HG03280 (cell line): Measurements from ENCODE around the gene HNRNPUL2.

Experiments used
- ATAC-seq: cut with Tn5 transposase; IDR thresholded peaks from one replicate; pipeline ENCODE4 v1.9.1; 2021; ENCODE audit warnings: mild to moderate bottlenecking, moderate library complexity; ENCODE audit not compliant: unreplicated experiment

Gene HNRNPUL2

DNA sequence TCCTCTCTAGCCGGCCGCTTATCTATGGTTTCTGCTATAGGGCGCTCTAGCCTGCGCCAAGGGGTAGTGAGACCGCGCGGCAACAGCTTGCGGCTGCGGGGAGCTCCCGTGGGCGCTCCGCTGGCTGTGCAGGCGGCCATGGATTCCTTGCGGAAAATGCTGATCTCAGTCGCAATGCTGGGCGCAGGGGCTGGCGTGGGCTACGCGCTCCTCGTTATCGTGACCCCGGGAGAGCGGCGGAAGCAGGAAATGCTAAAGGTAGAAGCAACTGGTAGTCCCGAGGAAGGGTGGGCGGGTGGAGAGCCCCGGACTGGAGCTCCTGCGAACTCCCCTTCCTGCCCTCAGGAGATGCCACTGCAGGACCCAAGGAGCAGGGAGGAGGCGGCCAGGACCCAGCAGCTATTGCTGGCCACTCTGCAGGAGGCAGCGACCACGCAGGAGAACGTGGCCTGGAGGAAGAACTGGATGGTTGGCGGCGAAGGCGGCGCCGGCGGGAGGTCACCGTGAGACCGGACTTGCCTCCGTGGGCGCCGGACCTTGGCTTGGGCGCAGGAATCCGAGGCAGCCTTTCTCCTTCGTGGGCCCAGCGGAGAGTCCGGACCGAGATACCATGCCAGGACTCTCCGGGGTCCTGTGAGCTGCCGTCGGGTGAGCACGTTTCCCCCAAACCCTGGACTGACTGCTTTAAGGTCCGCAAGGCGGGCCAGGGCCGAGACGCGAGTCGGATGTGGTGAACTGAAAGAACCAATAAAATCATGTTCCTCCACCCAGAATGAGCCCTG, 55.5 kb downstream of the HNRNPUL2 start, which contains the start of the genes LBHD1 and UQCC3:
LBHD1 (minus strand) TSS at position 660 of the 782 bp plus-strand sequence. CDS start 2,236 bp downstream, outside the sequence.
UQCC3 (plus strand) TSS at position 66 of the 782 bp plus-strand sequence; CDS start at position 139, 73 bp downstream.
- ATAC-seq = peak; percentile 52

- peak; percentile 22 for ATAC-seq
Measured at GRCh38 chr11:62671236-62671607, 56.0 kb downstream of the HNRNPUL2 start.

DNA sequence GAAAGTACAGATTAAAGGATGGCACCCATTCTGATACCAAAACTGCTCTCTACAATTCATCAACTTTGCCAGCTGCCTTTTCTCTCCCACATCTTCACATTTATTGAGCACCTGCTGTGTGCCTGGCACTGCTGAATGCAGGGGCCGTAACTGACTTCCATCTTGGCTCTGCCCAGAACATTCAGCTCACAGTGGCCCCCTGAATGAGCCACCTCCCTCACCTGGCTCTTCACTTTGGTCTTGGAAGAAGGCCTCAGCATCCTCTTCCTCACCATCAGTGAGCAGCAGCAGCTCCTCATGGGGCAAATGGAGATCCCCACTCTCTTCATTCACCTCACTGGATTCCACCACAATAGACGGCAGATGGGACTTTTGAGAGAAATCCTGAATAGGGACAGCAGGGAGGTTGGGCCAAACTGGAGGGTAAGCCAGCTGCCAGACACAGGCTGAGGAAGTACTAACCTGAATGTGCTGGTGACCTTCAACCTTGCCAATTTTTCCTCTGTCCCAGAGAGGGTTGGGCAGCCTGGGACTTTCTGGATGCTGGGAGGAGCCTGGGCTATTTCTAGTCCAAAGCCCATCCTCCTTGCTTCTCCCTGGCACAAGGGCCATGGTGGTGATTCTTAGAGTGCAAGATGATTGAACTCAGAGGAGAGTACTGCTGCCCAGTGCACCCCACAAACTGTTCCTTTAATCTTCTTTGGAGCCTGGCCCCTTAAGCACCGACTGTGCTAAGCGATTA, 57.7 kb downstream of the HNRNPUL2 start:
- ATAC-seq = no peak

DNA sequence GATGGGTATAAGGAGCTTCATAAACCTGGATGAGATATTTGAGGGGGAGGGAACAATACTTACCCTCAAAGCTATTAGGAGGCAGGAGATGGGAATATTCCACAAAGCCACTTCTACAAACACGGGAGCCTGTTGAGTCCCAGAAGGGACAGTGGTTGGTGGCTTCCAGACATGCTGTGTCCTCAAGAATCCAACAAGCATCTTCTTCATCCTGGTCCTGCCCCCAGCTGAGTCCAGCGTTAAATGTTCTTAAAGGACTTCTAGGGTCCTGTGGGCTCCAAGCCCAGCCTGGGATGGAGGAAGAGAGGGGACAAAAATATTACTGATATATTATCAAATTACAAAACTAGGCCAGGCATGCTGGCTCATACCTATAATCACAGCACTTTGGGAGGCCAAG, 59.8 kb downstream of the HNRNPUL2 start:
- no peak for ATAC-seq

DNA sequence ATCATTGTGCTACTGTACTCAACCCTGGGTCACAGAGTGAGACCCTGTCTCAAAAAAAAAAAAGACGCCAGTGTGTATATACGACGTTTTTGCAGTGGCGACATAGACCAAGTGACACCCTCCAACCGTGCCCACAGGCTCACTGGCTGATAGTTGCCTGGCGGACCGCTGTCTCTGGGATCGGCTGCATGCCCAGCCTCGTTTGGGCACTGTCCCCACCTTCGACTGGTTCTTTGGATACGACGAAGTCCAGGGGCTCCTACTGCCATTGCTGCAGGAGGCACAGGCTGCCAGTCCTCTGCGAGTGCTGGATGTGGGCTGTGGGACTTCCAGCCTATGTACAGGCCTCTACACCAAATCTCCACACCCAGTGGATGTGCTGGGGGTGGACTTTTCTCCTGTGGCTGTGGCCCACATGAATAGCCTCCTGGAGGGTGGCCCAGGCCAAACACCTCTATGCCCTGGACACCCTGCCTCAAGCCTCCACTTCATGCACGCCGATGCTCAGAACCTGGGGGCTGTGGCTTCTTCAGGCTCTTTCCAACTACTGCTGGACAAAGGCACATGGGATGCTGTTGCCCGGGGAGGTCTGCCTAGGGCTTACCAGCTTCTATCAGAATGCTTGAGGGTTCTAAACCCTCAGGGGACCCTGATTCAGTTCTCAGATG, 60.9 kb downstream of the HNRNPUL2 start:
- no peak for ATAC-seq

GRCh38 chr11:62665599-62666258, 61.5 kb downstream of the HNRNPUL2 start:
- peak; percentile 7 for ATAC-seq

DNA sequence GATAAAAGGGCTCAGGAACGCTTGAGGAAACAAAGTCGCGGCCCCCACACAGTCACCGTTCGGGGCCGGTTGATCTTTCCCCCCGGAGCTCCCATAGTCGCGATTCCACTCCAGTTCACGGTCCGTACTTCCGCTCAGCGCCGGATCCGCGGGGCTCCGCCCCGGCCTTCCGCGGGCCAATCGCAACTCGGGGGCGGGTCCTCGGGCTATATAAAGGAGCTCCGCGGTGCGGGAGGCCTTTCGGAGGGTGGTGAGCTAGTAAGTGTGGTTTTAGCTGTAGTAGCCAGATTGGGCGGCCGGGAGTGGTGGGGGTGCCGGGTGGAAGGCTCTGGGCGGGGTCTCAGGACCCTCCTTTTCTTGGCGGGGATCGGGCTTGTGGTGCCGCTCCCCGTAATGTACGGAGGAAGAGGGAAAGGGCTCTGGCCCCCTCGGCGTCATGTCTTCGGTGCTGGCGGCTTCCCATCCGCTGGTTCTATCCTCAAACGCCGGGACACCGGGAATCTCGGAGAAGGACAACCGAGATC, 62.1 kb downstream of the HNRNPUL2 start, which contains the start of the genes C11orf98 and CSKMT:
C11orf98 (minus strand) TSS at position 136 of the 524 bp plus-strand sequence; CDS start at position 95, 41 bp downstream.
CSKMT (plus strand) TSS at position 238 of the 524 bp plus-strand sequence. CDS start 568 bp downstream, outside the sequence.
- ATAC-seq = peak; percentile 90

- ATAC-seq = peak; percentile 31
Measured at GRCh38 chr11:62664405-62665074, 62.7 kb downstream of the HNRNPUL2 start.
